ENCODE measurements around the gene AAMDC.
"Not testable (repeated sequence)": the region's sequence is repeated elsewhere in the genome, so short reads cannot be mapped to it uniquely, and the experiment has no call there.

Gene AAMDC

DNA sequence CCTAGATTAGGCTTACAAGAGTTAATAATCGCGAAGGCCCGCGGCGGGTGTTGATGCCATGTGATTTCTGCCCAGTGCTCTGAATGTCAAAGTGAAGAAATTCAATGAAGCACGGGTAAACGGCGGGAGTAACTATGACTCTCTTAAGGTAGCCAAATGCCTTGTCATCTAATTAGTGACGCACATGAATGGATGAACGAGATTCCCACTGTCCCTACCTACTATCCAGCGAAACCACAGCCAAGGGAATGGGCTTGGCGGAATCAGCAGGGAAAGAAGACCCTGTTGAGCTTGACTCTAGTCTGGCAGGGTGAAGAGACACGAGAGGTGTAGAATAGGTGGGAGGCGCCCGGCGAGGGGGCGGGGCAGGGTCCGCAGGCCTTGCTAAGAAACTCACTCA lies 65.5 kb downstream of the AAMDC start:
- DNase-seq (ENCODE audit: low spot score): no peak

DNA sequence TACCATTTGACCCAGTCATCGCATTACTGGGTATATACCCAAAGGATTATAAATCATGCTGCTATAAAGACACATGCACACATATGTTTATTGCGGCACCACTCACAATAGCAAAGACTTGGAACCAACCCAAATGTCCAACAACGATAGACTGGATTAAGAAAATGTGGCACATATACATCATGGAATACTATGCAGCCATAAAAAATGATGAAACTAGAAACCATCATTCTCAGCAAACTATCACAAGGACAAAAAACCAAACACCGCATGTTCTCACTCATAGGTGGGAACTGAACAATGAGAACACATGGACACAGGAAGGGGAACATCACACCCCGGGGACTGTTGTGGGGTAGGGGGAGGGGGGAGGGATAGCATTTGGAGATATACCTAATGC lies 68.1 kb downstream of the AAMDC start:
- DNase-seq (ENCODE audit: low spot score): not testable (repeated sequence)

DNA sequence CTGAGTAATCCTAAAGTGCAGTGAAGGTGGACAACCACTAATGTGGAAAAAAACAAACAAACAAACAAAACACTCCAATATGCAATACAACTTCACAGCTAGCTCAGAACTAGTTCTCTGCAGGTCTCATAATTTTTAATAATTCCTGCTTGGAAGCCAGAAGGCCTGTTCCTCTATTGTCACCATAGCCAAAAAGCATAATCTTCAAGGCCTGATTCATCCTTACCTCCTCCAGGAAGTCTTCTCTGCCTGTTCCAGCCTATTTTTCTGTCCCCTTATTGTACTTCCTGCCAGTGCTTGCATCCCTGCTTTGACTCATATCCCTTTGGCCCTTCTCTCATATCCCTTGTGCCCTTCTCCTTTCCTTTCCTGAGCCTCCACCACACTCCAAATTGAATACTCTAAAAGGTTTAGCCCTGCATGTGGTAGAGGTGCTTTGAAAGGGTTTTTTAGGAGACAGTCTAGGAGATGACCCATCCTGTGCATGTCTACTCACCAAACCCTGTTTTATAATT lies 69.2 kb downstream of the AAMDC start:
- not testable (repeated sequence) for DNase-seq (ENCODE audit: low spot score)

- DNase-seq (ENCODE audit: low spot score): not testable (repeated sequence)
These were observed 69.7 kb downstream of the AAMDC start for GRCh38 chr11:77890619-77891056.

GRCh38 chr11:77891256-77891655 lies 70.3 kb downstream of the AAMDC start:
- not testable (repeated sequence) for DNase-seq (ENCODE audit: low spot score)

DNA sequence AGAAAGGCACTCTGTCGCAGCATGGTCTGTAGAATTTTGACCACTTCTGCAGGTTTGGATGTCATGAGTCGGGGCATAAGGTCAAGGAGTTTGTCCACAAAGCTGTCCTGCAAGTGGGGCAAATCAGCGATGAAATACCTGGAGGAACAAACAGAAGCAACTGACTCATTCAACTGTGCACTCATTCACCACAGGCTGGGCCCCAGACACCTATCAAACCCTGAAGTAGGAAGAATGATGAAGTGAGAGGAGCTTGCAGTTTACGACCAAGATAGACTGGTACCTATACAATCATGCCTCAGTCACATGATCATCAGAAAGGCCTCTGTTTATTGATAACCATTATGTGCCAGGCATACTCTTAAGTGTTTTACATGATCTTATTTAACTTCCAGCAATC lies 70.8 kb downstream of the AAMDC start:
- DNase-seq (ENCODE audit: low spot score): not testable (repeated sequence)

DNA sequence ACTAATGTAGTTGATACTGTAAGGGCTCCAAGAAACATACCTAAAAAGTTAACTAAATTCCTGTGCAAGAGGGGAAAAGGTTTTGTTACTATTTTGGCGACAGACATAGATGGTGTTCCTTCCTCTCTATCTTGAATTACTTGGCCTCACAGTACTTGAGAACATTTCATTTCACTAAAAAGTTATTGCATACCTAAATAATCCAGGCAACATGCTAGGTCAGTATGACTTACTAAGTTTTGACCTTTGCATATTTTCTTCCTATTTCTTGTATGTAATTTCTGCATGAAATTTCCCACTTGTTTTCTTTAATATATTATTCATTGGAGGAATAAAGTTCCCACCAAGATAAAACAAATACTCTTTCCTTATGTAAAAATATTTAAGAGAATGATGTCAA lies 74.0 kb downstream of the AAMDC start:
- DNase-seq (ENCODE audit: low spot score): not testable (repeated sequence)

- DNase-seq (ENCODE audit: low spot score): no peak
These were observed 87.9 kb downstream of the AAMDC start for GRCh38 chr11:77908835-77909234.

DNA sequence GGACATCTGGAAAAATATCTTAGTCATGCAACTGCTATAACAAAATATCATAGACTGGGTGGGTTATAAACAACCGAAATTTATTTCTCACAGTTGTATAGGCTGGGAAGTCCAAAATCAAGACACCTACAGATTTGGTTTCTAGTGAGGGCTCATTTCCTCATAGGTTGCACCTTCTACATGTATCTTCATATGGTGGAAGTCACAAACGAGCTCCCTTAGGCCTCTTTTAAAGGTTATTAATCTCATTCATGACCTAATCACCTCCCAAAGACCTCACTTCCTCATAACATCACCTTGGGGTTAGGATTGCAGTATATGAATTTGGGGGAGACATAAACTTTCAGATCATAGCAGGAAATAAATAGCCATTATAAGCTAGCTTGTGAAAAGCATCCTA lies 88.3 kb downstream of the AAMDC start:
- DNase-seq (ENCODE audit: low spot score): no peak

- DNase-seq (ENCODE audit: low spot score): not testable (repeated sequence)
These were observed 89.9 kb downstream of the AAMDC start for GRCh38 chr11:77910828-77911227.

GRCh38 chr11:77913608-77914306 lies 92.8 kb downstream of the AAMDC start:
- not testable (repeated sequence) for DNase-seq (ENCODE audit: low spot score)

DNA sequence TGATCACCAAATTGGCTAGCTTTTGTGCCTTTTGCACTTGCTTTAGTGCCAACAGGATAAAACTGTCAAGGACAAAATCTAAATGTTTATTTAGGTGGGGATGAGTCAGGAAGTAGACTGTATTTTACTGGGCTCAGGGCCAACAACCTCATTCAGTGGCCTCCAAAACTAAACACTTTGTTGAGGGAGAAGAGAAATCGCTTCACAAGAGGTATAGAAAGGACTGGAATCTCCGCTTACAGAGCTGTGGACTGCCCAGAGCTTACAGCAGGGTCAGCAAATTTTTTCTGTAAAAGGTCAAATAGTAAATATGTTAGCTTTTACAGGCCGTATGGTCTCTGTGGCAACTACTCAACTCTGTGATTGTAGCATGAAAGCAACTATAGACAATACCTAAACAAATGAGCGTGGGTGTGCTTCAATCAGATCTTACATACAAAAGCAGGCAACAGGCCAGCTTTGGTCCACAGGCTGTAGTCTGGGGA lies 93.4 kb downstream of the AAMDC start:
- DNase-seq (ENCODE audit: low spot score): not testable (repeated sequence)

GRCh38 chr11:77917713-77918112 lies 96.8 kb downstream of the AAMDC start:
- DNase-seq (ENCODE audit: low spot score): not testable (repeated sequence)
